ENCODE measurements around the gene FGGY.

The FGGY gene

GRCh38 chr1:59367301-59368007, 70.6 kb downstream of the FGGY start:
- H3K36me3 ChIP-seq (ENCODE audit: control insufficient read depth, insufficient read depth, low read length): no peaks in the 10 kb centered on the region
- H3K27me3 ChIP-seq (ENCODE audit: control insufficient read depth, insufficient read depth, low read length): no peaks in the 10 kb centered on the region
- no peaks in the 10 kb centered on the region for H3K9me3 ChIP-seq (ENCODE audit: control insufficient read depth, insufficient read depth, low read length)
- no peak overlapping the region for H3K9ac ChIP-seq (ENCODE audit: low read depth, low read length)
- H3K27ac ChIP-seq (ENCODE audit: low read depth, low read length): no peak overlapping the region
- no peaks in the 10 kb centered on the region for H3K4me1 ChIP-seq (ENCODE audit: control insufficient read depth, insufficient read depth, low read length)
- H3K4me3 ChIP-seq (ENCODE audit: low read depth, low read length): no peak overlapping the region

DNA sequence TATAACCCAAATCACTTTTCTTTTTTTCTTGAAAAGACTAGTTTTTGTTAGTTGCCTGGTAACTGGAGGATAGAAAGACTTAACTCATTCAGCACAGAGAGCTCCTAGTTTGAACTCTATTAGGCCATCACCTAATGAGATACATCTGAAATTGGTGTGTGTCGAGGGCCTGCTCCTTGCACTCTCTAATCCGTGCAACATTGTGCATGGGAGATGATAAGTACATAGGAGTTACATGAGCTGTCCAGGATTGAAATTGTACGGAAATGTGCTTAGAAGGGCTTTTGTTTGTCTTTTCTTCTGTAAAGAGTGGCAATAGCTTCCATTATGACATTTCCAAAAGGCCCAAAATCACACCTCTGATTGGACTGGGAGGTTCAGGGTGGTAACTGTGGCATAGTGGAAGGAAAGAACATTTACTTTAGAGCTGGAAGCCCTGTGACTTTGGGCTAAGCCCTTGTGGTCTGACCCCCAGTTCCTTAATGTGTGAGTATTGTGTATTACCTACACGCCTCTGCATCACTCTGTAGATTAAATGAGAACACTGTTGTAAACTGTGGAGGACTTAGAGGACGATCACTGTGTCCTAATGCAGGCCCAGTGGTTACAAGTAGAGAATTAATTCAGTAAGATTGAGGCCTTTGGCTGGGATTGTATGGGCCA, 71.2 kb downstream of the FGGY start:
- Histone ChIP-seq H3K9ac (ENCODE audit: low read depth, low read length) (no peak overlapping the region), H3K27me3 (ENCODE audit: control insufficient read depth, insufficient read depth, low read length) (no peaks in the 10 kb centered on the region), H3K4me3 (ENCODE audit: low read depth, low read length) (no peak overlapping the region), H3K36me3 (ENCODE audit: control insufficient read depth, insufficient read depth, low read length) (no peaks in the 10 kb centered on the region), H3K9me3 (ENCODE audit: control insufficient read depth, insufficient read depth, low read length) (no peaks in the 10 kb centered on the region), H3K27ac (ENCODE audit: low read depth, low read length) (no peak overlapping the region), H3K4me1 (ENCODE audit: control insufficient read depth, insufficient read depth, low read length) (no peaks in the 10 kb centered on the region)

DNA sequence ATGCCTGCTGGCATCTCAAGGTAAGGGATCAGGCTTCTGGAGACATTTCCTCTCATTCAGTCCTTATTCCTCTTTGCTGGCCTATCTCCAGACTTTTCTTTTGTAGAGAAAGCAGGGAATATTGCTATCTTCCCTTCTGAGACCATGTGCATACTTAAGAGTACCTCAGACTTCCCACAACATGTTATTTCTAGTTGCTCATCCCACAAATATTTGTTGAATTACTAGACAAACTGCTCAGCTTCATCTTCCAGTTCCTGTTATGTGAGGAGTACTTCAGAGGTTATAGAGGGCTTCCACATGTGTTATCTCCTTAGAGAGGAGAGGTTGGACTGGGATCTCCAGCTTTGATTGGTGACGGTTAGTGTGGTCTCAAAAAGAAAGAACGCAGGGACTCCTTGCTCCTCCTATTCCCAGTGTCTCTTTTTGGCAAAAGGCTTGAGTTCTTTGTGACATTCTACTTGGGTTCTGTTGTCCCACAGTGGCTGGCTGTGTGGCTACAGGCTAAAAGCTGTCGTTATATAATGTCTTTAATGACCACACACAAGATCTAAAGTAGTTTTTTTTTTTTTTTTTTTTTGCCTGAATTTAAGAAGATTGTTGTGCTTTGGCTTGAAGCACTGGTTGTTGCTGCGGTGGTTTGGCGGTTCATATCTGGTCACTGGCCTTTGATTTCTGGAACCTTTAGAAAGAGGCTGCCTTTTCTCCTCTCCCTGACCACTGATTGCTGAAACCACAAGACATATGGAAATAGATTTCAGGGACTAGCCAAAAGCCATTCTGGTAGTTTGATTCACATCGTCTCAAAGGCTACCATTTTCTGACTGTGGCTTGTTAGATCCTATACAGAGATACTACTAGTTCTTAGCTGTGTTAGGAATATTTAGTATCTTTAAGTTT, 78.7 kb downstream of the FGGY start:
- no peaks in the 10 kb centered on the region for H3K27me3 ChIP-seq (ENCODE audit: control insufficient read depth, insufficient read depth, low read length)

GRCh38 chr1:59377350-59377904, 80.5 kb downstream of the FGGY start:
- Histone ChIP-seq H3K9me3 (ENCODE audit: control insufficient read depth, insufficient read depth, low read length) (no peaks in the 10 kb centered on the region), H3K4me1 (ENCODE audit: control insufficient read depth, insufficient read depth, low read length) (no peaks in the 10 kb centered on the region), H3K9ac (ENCODE audit: low read depth, low read length) (no peak overlapping the region), H3K4me3 (ENCODE audit: low read depth, low read length) (no peak overlapping the region), H3K27ac (ENCODE audit: low read depth, low read length) (no peak overlapping the region), H3K27me3 (ENCODE audit: control insufficient read depth, insufficient read depth, low read length) (no peaks in the 10 kb centered on the region), H3K36me3 (ENCODE audit: control insufficient read depth, insufficient read depth, low read length) (no peaks in the 10 kb centered on the region)

More for the DNA sequence above, 78.7 kb downstream of the FGGY start:
- no peak overlapping the region for H3K4me3 ChIP-seq (ENCODE audit: low read depth, low read length)
- H3K27ac ChIP-seq (ENCODE audit: low read depth, low read length): no peak overlapping the region
- no peak overlapping the region for H3K9ac ChIP-seq (ENCODE audit: low read depth, low read length)
- H3K9me3 ChIP-seq (ENCODE audit: control insufficient read depth, insufficient read depth, low read length): no peaks in the 10 kb centered on the region
- H3K4me1 ChIP-seq (ENCODE audit: control insufficient read depth, insufficient read depth, low read length): no peaks in the 10 kb centered on the region
- H3K36me3 ChIP-seq (ENCODE audit: control insufficient read depth, insufficient read depth, low read length): no peaks in the 10 kb centered on the region

DNA sequence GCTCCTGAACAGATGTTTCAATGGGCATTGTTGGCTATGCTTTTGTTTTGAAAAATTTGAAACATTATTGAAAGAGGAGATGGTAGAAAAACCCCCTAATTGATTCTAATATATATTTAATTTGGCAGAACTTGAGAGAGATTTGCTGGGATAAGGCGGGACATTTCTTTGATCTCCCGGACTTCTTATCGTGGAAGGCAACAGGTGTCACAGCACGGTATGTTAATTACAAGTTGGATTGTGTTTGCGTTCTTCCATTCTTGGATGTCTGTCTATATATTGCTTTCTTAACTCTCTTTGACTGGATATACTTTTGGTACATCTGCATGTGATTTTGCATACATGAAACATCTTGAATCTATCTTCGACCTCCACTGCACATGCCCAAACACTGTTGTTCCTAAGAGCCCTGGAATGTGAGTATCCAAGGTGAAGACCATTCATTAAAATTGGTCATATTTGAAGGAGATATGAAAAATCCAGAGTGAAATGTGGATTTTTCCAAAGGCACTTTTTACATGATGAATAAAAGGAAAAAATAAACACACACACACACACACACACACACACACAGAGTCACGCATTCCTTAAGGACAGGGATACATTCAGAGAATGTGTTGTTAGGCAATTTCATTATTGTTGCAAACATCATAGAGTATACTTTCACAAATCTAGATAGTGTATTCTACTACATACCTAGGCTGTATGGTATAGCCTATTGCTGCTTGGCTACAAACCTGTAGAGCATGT, 81.9 kb downstream of the FGGY start:
- H3K27ac ChIP-seq (ENCODE audit: low read depth, low read length): no peak overlapping the region
- peaks cover 8% of the 10 kb centered on the region; the same call in 1 of the 2 replicates for H3K4me1 ChIP-seq (ENCODE audit: control insufficient read depth, insufficient read depth, low read length)
- H3K9me3 ChIP-seq (ENCODE audit: control insufficient read depth, insufficient read depth, low read length): no peaks in the 10 kb centered on the region
- H3K9ac ChIP-seq (ENCODE audit: low read depth, low read length): no peak overlapping the region
- H3K36me3 ChIP-seq (ENCODE audit: control insufficient read depth, insufficient read depth, low read length): no peaks in the 10 kb centered on the region
- no peaks in the 10 kb centered on the region for H3K27me3 ChIP-seq (ENCODE audit: control insufficient read depth, insufficient read depth, low read length)
- no peak overlapping the region for H3K4me3 ChIP-seq (ENCODE audit: low read depth, low read length)

- Histone ChIP-seq H3K4me3 (ENCODE audit: low read depth, low read length) (no peak overlapping the region), H3K36me3 (ENCODE audit: control insufficient read depth, insufficient read depth, low read length) (no peaks in the 10 kb centered on the region), H3K27me3 (ENCODE audit: control insufficient read depth, insufficient read depth, low read length) (no peaks in the 10 kb centered on the region), H3K9me3 (ENCODE audit: control insufficient read depth, insufficient read depth, low read length) (no peaks in the 10 kb centered on the region), H3K4me1 (ENCODE audit: control insufficient read depth, insufficient read depth, low read length) (peaks cover 13% of the 10 kb centered on the region), H3K9ac (ENCODE audit: low read depth, low read length) (no peak overlapping the region), H3K27ac (ENCODE audit: low read depth, low read length) (no peak overlapping the region)
Measured at GRCh38 chr1:59379371-59379728, 82.5 kb downstream of the FGGY start.

DNA sequence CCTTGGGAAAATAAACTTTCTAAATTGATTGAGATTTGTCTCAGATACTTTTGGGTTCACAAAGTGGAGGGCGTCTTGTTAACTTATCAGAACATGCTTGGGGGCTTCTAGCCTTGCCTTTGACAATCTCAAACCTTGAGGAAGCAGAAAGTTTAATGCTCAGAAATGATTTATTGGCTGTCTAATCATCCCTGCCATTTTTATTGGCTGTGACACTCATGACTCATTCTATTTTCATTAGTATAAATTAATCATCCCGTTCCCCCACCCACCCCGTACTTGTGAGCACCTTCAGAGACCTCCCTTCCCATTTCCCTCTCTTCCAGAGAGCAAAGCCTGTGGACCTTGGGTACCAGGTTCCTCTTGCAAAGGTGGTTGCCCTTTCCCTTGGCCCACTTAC, 87.1 kb downstream of the FGGY start:
- Histone ChIP-seq H3K4me3 (ENCODE audit: low read depth, low read length) (no peak overlapping the region), H3K27me3 (ENCODE audit: control insufficient read depth, insufficient read depth, low read length) (no peaks in the 10 kb centered on the region), H3K4me1 (ENCODE audit: control insufficient read depth, insufficient read depth, low read length) (peaks cover 28% of the 10 kb centered on the region), H3K36me3 (ENCODE audit: control insufficient read depth, insufficient read depth, low read length) (no peaks in the 10 kb centered on the region), H3K9ac (ENCODE audit: low read depth, low read length) (no peak overlapping the region), H3K27ac (ENCODE audit: low read depth, low read length) (no peak overlapping the region), H3K9me3 (ENCODE audit: control insufficient read depth, insufficient read depth, low read length) (no peaks in the 10 kb centered on the region)

DNA sequence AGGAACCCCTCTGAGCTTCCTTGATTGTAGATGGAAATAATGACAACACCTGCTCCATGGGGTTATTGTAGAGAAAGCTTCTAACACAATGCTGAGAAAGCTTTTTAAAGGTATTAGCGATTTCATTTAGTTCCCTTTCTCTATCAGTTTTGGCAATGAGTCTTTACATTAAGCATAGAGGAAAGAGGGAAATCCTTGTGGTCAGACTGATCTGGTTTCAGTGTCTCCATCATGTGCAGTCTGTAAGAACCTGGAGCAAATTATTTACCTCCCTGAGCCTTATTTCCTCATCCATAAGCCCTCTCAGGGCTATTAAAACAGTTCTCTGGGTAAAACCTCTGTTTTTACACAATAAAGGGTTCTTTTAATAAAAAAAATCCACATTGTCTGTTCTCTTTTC, 87.5 kb downstream of the FGGY start:
- Histone ChIP-seq H3K27me3 (ENCODE audit: control insufficient read depth, insufficient read depth, low read length) (no peaks in the 10 kb centered on the region), H3K9ac (ENCODE audit: low read depth, low read length) (no peak overlapping the region), H3K4me3 (ENCODE audit: low read depth, low read length) (no peak overlapping the region; the same call in 1 of the 2 replicates), H3K27ac (ENCODE audit: low read depth, low read length) (peak overlapping the region; percentile 64), H3K4me1 (ENCODE audit: control insufficient read depth, insufficient read depth, low read length) (peaks cover 28% of the 10 kb centered on the region), H3K36me3 (ENCODE audit: control insufficient read depth, insufficient read depth, low read length) (no peaks in the 10 kb centered on the region), H3K9me3 (ENCODE audit: control insufficient read depth, insufficient read depth, low read length) (no peaks in the 10 kb centered on the region)

- Histone ChIP-seq H3K27me3 (ENCODE audit: control insufficient read depth, insufficient read depth, low read length) (no peaks in the 10 kb centered on the region), H3K36me3 (ENCODE audit: control insufficient read depth, insufficient read depth, low read length) (no peaks in the 10 kb centered on the region), H3K4me3 (ENCODE audit: low read depth, low read length) (no peak overlapping the region), H3K9me3 (ENCODE audit: control insufficient read depth, insufficient read depth, low read length) (no peaks in the 10 kb centered on the region), H3K27ac (ENCODE audit: low read depth, low read length) (no peak overlapping the region), H3K4me1 (ENCODE audit: control insufficient read depth, insufficient read depth, low read length) (peaks cover 32% of the 10 kb centered on the region), H3K9ac (ENCODE audit: low read depth, low read length) (no peak overlapping the region)
Measured at GRCh38 chr1:59388191-59388590, 91.3 kb downstream of the FGGY start.

DNA sequence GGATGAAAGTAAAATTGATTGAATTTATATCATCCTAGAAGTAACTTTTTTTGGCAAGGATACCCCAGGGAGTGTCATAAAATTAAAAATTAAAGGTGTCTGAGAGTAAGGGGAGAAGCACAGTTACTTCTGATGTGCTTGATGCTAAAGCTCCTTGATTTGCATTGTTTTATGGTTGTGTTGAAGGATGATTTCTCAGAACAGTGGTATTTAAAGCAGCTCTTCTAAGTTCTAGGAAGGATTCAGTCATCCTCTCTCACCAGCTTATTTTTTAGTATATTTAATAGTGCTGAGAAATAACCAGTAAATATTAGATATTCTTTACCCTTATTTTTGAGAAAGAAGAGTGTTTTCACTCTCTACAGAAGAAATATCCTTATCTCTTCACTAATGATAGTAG, 93.0 kb downstream of the FGGY start:
- Histone ChIP-seq H3K27ac (ENCODE audit: low read depth, low read length) (no peak overlapping the region), H3K4me3 (ENCODE audit: low read depth, low read length) (no peak overlapping the region), H3K27me3 (ENCODE audit: control insufficient read depth, insufficient read depth, low read length) (no peaks in the 10 kb centered on the region), H3K9ac (ENCODE audit: low read depth, low read length) (no peak overlapping the region), H3K4me1 (ENCODE audit: control insufficient read depth, insufficient read depth, low read length) (peaks cover 24% of the 10 kb centered on the region), H3K9me3 (ENCODE audit: control insufficient read depth, insufficient read depth, low read length) (no peaks in the 10 kb centered on the region), H3K36me3 (ENCODE audit: control insufficient read depth, insufficient read depth, low read length) (no peaks in the 10 kb centered on the region)
